NCI-H2081 treated with DMSO at 0.1 percent for 48 hours (cell line): ENCODE data around the gene TMC8.
"Not testable (repeated sequence)": the region's sequence is repeated elsewhere in the genome, so short reads cannot be mapped to it uniquely, and the experiment has no call there.

Source experiments
- DNase-seq: peaks from one replicate; lab custom pipeline; 2025; lab: John Stamatoyannopoulos, UW

Gene TMC8

DNA sequence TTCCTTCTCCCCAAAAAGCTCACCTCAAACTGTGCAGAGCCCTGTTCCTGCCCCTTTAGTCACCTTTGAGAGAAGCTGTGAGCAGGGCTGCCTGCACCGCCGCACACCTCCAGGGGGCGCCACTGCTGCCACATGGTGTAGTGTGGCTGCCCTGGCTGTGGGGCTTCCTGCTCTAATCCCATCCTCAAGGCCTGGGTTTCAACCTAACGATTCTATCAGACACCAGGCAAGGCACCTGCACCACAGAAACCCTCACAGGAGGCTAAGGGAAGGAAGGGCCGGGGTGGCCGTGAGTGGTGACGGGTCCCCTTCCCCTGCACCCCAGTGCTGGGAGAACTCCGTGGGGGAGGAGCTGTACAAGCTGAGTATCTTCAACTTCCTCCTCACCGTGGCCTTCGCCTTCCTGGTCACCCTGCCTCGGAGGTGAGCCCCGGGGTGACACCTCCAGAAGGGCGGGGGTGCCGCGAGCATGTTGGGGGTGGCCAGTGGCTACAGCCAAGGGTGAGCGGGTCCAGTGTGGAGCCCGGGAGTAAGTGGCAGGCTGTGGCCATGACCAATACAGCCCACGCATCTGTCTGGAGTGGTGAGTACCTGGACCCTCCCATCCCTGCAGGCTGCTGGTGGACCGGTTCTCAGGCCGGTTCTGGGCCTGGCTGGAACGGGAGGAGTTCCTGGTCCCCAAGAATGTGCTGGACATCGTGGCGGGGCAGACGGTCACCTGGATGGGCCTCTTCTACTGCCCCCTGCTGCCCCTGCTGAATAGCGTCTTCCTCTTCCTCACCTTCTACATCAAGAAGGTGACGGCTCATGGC is 7.0 kb downstream of the TMC8 start:
- no peak for DNase-seq

DNA sequence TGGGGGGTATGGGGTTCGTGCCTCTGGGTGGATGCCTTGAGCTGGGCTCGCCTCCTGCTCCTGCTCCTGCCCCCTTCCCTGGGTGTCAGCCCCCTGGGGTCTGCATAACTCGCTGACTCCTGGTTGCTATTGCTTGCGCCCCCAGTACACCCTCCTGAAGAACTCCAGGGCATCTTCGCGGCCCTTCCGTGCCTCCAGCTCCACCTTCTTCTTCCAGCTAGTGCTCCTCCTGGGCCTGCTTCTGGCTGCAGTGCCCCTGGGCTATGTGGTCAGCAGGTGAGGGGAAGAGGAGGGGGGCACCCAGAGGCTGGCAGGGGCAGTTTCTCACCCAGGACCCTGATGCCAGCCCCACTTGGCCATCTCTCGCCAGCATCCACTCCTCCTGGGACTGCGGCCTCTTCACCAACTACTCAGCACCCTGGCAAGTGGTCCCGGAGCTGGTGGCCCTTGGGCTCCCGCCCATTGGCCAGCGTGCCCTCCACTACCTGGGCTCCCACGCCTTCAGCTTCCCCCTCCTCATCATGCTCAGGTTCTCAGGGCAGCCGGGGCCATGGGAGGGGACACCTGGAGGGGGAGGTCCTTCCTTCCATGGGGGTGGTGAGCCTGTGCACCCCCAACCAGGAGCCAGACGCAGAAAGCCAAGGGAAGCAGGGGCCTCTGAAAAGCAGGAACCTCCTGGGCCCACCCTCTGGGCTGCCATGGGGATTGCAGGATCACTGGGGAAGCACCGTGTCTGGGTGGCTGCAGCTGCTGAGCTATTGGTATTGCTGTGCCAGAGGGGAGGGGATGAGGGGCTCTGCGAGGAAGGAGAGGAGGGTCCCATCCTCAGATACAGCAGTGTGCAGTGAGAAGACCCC is 7.9 kb downstream of the TMC8 start:
- DNase-seq, result no peak

DNA sequence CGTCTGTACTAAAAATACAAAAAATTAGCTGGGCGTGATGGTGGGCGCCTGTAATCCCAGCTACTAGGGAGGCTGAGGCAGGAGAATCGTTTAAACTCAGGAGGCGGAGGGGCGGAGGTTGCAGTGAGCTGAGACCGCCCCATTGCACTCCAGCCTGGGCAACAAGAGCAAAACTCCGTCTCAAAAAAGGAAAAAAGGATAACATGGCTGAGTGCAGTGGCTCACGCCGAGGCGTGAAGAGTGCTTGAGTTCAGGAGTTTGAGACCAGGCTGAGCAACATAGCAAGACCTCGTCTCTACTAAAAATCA is 9.2 kb downstream of the TMC8 start:
- DNase-seq, result not testable (repeated sequence)

DNA sequence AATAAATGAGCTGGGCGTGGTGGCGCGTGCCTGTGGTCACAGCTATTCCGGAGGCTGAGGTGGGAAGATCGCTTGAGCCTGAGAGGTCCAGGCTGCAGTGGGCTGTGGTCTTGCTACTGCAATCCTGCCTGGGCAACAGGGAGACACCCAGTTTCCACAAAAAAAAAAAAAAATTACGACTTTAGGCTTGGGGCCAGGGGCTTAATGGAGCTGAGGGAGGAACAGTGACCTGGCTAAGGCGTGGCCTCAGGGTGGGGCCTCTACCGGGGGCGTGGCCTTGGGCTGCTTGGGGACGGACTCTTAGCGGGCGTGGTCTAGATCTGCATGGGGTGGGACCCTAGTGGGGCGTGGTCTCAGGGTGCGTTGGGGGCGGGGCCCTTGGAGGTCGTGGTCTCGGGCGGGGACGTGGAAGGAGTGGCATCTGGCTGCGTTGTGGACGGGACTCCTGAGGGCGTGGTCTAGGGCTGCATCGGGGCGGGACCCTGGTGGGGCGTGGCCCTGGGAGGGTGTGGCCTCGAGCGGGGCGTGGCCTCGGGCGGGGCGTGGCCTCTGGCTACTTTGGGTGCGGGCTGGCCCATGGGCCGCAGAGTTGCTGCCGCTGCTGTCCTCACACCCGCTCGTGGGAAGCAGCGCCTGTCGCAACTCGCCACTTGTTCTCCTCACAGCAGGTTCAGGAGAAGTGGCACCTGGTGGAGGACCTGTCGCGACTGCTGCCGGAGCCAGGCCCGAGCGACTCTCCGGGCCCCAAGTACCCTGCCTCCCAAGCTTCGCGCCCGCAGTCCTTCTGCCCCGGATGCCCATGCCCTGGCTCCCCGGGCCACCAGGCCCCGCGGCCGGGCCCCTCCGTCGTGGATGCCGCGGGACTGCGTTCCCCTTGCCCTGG is 9.8 kb downstream of the TMC8 start:
- DNase-seq, result no peak

DNA sequence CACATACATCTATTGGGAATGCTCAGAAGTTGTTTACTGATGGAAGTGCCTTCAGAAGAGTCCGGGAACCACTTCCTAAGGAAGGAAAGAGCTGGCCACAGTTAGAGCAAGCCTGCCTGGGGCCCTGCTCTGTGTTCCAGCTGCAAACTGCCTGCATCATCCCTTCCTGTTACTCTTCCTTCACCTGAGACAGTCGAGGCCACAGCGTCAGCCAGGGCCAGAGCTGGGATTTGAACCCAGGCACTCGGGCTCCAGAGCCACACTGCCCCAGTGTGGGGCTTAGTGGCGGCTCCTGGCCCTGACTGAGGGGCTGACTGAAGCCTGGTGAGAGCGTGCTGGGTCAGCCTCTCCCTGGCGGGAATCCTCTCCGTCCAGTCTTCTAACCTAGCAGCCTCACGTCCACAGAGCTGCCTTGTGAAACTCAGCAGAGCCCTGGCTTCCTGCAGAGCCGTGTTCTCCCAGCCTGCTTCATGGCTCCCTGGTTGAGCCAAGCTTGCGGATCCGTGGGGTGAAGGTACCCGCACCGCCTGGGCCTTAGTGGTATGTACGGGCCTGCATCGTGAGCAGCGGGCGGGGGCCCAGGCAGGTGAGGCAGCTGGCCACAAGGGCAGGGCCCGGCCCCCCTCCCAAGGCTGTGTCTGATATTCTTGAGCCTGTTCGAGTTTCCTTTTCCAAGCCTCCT is 11.0 kb downstream of the TMC8 start:
- no peak for DNase-seq

DNA sequence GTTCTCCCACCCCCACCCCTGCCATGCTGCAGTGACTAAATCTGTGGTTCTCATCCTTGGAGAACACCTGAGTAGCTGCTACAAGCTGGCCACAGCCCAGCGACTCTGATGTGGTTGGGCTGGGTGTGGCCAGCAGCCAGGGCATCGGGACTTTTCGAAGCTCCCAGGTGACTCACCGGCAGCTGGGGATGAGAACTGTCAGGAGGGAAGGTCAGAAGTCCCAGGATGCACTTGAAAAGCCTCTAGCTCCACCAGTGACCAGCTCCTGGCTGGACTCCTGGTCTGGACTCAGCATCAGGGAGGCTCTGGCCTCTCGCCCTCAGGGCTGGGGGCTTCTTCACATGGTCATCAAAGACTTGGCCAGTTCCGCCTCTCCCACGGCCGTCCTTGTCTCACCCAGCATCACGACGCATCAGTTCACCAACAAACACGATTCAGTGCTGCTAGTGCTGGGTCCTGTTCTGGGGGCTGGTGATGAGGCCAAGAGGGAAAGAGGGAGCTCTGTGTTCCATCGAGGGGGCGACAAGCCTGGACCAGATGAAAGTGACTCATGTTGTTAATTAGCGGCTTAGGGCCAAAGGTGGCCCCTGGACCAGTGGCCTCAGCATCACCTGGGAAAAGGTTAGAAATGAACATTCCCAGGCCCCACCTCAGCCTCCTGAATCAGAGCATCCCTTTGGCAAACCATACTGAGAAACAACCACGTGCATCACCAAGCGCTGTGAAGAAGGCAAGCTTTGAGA is 11.7 kb downstream of the TMC8 start:
- no peak for DNase-seq

DNA sequence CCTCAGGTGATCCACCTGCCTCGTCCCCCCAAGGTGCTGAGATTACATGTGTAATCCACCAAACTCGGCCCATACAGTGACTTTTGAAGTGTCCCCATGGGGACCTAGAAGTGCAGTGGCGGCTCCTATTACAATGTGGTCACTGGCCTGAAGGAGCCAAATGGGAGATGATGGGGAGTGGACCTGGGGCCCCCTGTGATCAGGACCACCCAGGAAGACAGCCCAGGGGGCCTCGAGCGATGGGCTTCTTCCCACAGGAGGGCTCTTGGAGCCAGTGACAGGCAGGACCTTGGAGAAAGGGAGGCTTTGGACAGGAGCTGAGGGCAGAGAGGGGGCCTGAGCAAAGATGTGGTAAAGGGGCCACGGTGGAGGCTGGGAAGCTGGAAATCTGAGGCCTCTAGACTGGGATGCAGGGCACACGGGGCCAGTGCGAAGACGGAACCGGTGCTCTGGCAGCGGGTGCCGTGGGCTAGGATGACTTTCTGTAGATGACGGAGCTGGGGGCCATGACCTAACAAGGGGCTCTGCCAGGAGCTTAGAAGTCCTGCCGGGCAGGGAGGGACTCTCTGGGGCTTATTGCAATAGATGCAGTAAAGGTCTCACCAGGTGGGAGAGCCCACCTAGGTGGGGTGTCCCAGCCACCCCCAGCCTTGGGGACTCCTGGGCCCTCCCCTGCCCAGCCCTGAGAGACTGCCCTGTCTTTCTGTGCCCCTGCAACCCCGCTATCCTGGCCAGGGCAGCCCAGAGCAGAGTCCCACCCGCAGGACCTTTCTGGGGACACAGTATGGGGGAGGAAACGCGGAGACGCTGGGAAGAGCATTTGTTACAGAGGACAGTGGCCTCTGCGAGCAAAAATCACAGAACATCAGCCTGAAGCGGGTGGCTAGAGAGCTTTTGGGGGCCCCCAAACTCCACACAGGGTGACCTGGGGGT is 12.9 kb downstream of the TMC8 start:
- no peak for DNase-seq

DNA sequence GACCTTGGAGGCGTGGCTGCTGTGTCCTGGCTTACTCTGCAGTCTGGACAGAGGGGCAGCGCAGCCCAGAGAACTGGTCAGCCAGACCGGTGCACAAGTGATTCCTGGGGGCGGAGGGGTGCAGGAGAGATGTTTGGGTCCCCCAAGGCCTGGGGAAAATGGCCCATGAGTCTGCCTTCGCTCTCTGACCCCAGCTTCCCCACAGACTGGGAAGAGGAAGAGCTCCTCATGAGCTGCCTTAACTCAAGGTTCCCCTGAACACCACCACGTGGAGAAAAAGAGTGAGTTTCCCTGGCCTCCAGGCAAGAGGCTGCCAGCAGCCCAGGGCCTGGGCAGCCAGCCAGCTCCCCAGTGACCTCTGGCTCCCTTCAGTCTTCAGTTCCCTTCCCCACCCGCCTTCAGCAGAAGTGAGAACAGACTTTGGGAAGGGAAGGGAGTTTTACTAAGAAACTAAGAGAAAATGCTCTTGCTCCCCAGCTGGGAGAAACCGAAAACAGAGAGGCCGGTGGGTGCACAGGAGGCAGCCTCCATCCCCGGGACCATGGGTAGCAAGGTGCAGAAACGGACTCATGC is 13.7 kb downstream of the TMC8 start:
- DNase-seq, result no peak

DNA sequence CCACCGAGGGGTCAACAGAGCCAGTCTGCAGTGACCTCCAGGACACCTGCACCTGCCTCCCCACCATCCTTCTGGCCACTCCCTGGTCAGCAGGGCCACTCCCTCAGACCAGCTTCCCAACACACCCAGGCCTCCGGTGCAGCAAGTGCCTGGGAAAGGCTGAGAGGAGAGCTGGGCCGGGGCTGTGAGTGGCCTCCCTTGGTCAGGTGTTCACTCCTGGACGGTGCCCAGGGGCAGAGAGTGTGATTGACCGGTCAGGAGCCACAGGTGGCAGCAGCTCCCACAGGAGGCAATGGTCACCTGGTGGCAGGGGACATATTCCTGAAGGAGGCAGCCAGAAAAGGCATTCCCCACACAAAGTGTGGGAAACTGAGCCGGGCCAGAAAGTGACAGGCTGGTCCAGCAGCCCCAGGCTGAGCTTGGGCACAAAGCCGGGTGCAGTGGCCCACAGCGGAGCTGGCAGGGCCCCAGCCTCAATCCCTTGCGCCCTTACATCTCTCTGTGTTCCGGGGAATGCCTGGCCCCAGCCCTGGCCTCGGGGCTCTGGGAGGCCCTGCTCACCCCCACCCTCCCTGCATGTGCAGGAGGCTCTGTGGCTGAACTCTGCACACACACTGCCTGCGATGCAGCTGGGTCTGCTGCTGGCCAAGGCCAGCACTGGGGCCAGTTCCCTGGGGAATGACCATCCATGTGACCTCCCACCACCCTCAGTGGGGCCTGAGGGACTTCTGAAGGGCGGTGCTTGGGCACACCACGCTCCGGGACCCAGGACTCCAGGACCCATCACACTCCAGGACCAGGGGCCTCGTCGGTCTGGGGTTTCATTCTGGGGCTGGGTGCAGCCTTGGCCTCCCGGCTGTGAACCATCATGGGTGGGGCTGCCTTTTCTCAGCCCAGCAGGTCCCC is 14.4 kb downstream of the TMC8 start:
- no peak for DNase-seq

DNA sequence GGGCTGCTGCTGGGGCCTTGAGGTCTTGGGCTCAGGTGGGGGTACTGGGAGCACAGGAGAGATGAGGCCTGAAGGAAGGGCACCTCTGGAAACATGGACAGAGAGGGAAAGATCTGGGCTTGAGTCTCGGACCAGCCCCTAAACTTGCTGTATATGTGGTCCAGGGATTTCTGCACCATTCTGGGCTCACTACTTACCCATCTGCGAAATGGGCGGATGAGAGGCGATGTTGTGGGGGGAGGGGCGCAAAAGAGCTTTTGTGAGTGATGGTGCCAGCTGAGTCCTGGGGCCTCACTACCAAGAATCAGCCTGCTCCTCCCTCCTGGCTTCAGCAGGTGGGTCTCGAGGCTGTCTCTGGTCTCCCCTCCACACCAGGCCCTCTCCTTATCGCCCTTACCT is 15.9 kb downstream of the TMC8 start:
- no peak for DNase-seq

DNA sequence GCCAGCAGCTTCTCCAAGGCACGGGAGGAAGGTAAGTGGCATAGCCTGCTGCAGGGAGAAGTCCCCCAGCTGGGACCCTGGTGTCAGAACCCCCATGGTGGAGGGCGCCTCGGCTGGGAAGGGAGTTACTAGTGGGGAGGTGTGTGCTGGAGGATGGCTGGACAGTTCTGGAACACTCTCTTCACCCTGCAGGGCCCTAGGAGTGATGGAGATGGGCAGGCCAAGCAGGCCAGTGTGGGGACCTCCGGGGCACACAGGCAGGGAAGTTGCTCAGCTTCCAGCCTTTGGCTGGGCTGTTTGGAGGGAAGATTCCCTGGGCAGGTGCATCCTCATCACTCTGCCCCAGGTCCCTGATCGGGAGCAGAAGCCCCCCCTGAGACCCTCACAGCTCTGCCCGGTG is 16.3 kb downstream of the TMC8 start:
- no peak for DNase-seq

DNA sequence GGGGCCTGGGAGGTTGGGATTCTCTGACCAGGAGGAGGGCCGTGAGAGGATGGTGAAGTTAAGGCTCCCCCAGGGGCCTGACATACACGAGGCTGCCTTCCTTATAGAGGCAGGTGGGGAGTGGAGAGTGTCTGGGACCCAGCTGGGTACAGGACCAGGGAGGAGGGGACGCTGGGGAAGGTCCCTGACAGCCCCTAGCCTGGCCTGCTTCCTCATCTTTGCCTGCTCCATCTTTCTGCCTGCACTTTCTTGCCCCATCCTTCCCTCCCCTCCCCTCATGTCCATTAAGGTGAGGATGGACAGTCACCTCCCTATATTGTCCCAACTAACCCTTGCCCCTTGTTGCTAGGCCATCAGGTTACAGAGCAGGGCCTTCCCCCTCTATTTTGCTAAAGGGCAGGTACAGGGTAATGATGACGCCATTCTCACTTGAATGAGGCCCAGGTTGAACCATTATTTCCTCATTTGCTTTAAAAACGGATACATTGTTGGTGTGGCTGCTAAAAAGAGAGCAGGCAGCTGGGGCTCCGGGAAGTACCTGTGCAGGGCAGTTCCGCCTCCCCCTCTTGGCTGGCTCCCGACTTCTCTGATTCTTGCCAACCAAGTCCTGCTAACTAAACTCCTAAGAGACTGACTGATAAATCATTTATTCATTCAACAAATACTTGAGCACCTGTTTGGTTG is 16.9 kb downstream of the TMC8 start:
- no peak for DNase-seq

DNA sequence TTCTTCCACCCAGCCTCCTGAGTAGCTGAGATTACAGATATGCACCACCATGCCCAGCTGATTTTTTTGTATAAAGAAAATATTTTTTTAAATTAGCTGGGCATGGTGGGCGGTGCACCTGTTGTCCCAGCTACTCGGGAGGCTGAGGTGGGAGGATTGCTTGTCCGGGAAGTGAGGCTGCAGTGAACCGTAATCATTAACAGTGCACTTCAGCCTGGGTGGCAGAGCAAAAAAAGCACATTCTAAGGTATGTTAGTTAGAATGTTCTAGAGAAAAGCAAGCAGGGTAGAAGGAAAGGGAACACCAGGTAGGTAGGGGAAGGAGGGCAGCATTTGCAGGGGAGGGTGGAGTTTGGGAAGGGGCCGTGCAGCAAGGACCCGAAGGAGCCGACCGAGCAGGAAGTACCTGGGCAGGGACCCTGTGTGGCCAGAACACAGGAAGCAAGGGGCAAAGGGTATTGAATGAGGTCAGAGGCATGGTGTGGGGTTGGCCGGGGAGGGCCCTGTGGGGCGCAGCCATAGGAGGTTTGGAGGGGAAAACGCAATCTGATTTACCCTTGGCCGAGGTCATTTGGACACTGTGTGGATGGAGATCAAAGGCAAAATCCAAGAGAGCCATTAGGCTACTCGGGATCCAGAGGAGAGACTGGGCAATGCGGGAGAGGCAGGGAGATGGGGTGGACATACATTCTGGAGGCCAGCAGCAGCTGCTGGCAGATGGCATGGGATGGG is 17.9 kb downstream of the TMC8 start:
- DNase-seq, result no peak

DNA sequence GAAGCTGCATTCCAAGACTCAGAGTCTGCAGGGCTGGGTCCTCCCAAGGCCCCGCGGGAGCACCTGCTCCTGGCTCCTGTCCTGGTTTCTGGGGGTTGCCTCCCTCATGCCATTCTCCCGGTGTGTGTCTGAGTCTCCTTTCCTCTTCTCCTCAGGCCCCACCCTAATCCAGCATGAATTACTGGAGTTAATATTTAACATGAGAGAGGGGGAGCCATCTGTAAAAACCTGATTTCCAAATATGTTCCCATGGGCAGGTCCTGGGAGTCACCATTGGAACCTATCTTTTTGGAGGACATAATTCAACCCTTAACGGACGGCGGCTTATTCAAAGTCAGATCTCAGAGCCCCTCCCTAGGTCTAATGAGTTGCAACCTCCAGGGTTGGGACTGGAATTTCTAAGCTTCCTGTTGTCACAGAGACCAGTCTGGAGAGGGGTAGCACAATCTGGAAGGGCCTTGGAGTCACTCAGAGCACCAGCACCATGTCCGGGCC is 21.0 kb downstream of the TMC8 start:
- DNase-seq, result no peak

DNA sequence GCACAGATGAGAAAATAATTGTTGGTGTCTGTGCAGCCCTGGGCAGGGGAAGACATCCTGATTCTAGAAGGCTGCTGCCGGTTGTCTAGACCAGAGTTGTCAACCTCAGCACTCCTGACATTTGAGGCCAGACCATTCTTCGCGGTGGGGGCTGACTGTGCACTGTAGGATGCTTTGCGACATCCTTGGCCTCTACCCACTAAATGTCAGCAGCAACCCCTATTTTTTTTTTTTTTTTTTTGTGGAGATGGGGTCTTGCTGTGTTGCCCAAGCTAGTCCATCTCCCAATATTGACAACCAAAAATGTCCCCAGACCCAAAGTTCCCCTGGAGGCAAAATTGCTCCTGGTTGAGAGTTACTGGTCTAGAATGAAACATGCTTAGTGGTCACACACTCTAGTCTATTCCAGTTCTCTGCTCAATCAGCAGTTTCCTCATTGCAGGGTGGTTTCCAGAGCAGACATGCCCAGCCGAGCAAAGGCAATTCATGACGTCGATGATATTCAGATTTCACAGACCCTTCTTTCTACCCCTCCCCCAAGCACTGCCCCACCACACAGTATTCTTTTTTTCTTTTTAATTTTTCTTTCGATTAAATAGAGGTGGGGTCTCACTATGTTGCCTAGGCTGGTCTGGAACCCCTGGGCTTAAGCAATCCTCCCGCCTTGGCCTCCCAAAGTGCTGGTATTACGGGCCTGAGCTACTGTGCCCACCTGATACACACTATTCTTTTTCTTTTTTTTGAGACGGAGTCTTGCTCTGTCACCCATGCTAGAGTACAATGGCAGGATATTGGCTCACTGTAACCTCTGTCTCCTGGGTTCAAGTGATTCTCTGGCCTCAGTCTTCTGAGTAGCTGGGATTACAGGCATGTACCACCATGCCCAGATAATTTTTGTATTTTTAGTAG is 24.6 kb downstream of the TMC8 start:
- DNase-seq, result no peak

DNA sequence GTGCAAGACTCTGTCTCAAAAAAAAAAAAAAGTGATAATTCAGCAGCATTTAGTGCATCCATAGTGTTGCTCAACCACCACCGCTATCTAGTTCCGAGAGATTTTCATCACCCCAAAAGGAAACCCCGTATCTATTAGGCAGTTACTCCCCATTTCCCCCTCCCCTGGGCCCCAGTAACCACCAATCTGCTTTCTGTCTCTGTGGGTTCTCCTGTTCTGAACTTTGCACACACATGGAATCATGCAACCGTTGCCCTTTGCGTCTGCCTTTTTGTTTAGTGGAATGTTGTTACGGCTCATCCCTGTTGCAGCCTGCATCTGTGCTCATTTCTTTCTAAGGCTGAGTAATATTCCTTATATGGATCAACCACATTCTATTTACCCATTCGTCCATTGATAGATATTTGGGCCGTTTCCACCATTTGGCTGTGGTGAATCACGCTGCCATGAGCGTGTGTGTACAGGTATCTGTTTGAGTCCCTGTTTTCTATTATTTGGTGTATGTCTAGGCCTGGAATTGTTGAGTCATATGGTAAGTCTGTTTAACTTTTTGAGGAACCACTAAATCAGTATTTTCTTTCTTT is 29.1 kb downstream of the TMC8 start:
- DNase-seq, result no peak
